ENCODE measurements around the gene MSH3. TPM values are rescaled to one million over a fixed set of nuclear protein-coding genes. Genes with fewer than 3 reads are reported as not detected.
A peak's percentile ranks its signal among the peaks of the same experiment; 100 is the strongest.
"Not testable (repeated sequence)": the region's sequence is repeated elsewhere in the genome, so short reads cannot be mapped to it uniquely, and the experiment has no call there.

Gene MSH3
- total and polyA plus RNA-seq, 5 donors from 2014 or later = 11.2 to 17.3 (median 13.3) TPM

DNA sequence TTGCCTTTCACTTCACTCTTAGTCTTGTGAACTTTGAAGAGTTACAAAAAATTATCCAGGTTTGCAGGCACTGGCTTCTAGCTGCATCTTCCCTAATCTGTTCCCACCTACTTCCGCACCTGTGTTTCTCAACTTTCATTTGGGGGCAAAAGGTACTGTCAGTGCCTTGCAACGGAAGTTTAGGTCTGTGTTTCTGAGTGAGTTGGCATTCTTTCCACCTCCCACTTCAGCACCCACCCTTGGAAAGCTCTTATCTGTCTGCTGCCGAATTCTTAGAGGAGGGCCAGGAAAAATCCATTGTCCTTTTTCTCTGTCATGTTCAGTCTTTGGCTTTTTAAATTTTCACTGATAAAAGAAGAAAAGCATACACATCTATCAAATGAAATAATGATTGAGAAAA, 216.0 kb downstream of the MSH3 start:
- DNase-seq (no peak), ATAC-seq (ENCODE audit: low read depth in 2 of 2) (no peak)
- Mint-ChIP-seq H3K9me3 (peaks cover 0 to 4% (median 0%) of the 10 kb centered on the region in 7 donors), H3K27me3 (no peaks in the 10 kb centered on the region), H3K27ac (no peak overlapping the region), H3K36me3 (peaks cover 60% of the 10 kb centered on the region), H3K4me1 (peaks cover 0 to 8% (median under 1%) of the 10 kb centered on the region in 4 donors), H3K4me3 (no peak overlapping the region)
- Histone ChIP-seq H3K27ac (ENCODE audit: insufficient read depth, low read length, poor library complexity, severe bottlenecking) (no peak overlapping the region), H3K27me3 (ENCODE audit: control insufficient read depth, insufficient read depth, low read length) (no peaks in the 10 kb centered on the region), H3K9me3 (ENCODE audit: control insufficient read depth in 2 of 2, low read length in 2 of 2) (no peaks in the 10 kb centered on the region), H3K4me3 (ENCODE audit: low read depth, low read length) (no peak overlapping the region), H3K36me3 (ENCODE audit: control insufficient read depth, insufficient read depth, low read length) (peaks cover 28% of the 10 kb centered on the region), H3K4me1 (ENCODE audit: control insufficient read depth, insufficient read depth, low read length, poor library complexity, severe bottlenecking) (no peaks in the 10 kb centered on the region)

DNA sequence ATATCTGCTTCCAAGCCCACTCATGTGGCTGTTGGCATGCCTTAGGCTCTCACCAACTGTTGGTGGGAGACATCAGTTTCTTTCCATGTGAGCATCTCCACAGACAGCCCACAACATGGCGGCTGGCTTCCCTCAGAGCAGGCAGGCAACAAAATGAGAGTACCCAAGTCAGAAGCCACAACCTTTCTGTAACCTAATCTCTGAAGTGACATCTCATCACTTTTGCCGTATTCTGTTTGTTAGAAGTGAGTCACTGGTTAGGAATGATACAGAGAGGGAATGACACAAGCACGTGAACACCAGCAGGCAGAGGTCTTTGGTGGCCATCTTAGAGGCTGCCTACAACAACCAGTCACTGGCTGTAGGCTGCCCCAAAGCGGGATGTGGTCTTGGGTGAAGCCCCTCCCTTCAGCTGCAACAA, 217.1 kb downstream of the MSH3 start:
- Histone ChIP-seq H3K4me1 (ENCODE audit: control insufficient read depth, insufficient read depth, low read length, poor library complexity, severe bottlenecking) (no peaks in the 10 kb centered on the region), H3K27ac (ENCODE audit: insufficient read depth, low read length, poor library complexity, severe bottlenecking) (no peak overlapping the region)
- ATAC-seq (ENCODE audit: low read depth in 2 of 2) = no peak

DNA sequence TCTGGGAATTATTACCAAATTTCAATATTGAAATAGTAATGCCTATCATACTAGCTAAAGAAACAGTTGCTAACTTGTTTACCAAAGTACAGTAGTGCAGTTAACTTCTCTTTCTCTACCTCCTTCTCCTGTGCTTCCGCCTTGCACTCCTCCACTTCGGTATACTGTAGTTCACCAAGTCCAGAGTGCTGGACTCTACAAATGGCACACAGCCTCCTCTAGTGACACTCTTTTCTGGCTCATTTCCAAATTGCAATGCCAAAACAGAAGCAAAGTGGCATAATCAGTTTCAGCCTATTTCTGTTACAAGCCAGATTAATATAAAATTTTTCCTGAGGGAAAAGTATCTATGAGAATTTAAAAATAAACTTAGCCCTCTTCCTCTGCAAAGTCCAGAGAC, 219.7 kb downstream of the MSH3 start:
- Histone ChIP-seq H3K27ac (ENCODE audit: insufficient read depth, low read length, poor library complexity, severe bottlenecking) (no peak overlapping the region), H3K36me3 (ENCODE audit: control insufficient read depth, insufficient read depth, low read length) (peaks cover 38% of the 10 kb centered on the region)

More for the DNA sequence above, 217.1 kb downstream of the MSH3 start:
- H3K9me3 Mint-ChIP-seq = peaks cover 0 to under 1% (median 0%) of the 10 kb centered on the region in 7 donors
- Histone ChIP-seq H3K9me3 (ENCODE audit: control insufficient read depth in 2 of 2, low read length in 2 of 2) (no peaks in the 10 kb centered on the region), H3K4me3 (ENCODE audit: low read depth, low read length) (no peak overlapping the region), H3K27me3 (ENCODE audit: control insufficient read depth, insufficient read depth, low read length) (no peaks in the 10 kb centered on the region), H3K36me3 (ENCODE audit: control insufficient read depth, insufficient read depth, low read length) (peaks cover 29% of the 10 kb centered on the region)
- H3K4me3 Mint-ChIP-seq = no peak overlapping the region
- DNase-seq = no peak
- H3K27me3 Mint-ChIP-seq = no peaks in the 10 kb centered on the region
- peaks cover 54% of the 10 kb centered on the region for H3K36me3 Mint-ChIP-seq
- H3K27ac Mint-ChIP-seq = peak overlapping the region in 1 of 3 donors; percentile 24
- peaks cover 0 to 5% (median 0%) of the 10 kb centered on the region in 4 donors for H3K4me1 Mint-ChIP-seq

DNA sequence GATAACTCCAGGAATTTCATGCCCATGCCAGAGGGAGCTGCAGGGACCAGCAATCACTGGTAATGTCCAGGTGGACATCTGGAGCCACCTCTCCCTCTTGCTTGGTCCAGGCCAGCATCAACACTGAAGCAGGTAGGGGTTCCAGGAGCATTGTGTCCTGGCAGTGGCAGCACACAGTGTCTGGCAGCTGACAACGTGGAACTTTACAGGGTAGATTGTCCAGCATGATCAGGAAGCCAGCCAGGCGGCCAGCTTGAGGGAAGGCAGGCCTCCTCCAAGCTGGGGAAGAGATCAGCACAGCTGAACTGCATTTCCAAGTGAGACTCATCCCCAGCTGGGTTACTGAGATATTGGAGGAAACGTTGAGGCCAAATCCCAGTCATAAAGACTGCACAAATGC, 223.1 kb downstream of the MSH3 start:
- H3K27ac Mint-ChIP-seq = peak overlapping the region in 1 of 3 donors; percentile 52

More for the DNA sequence above, 219.7 kb downstream of the MSH3 start:
- Histone ChIP-seq H3K4me3 (ENCODE audit: low read depth, low read length) (no peak overlapping the region), H3K4me1 (ENCODE audit: control insufficient read depth, insufficient read depth, low read length, poor library complexity, severe bottlenecking) (no peaks in the 10 kb centered on the region), H3K27me3 (ENCODE audit: control insufficient read depth, insufficient read depth, low read length) (no peaks in the 10 kb centered on the region), H3K9me3 (ENCODE audit: control insufficient read depth in 2 of 2, low read length in 2 of 2) (no peaks in the 10 kb centered on the region)
- no peaks in the 10 kb centered on the region for H3K9me3 Mint-ChIP-seq
- H3K27ac Mint-ChIP-seq = no peak overlapping the region
- ATAC-seq (ENCODE audit: low read depth in 2 of 2) (no peak), DNase-seq (no peak)
- H3K27me3 Mint-ChIP-seq = no peaks in the 10 kb centered on the region
- peaks cover 53% of the 10 kb centered on the region for H3K36me3 Mint-ChIP-seq
- no peak overlapping the region for H3K4me3 Mint-ChIP-seq
- no peaks in the 10 kb centered on the region for H3K4me1 Mint-ChIP-seq

GRCh38 chr5:80881726-80882125, 227.3 kb downstream of the MSH3 start:
- H3K4me3 Mint-ChIP-seq = no peak overlapping the region
- no peak overlapping the region for H3K27ac ChIP-seq (ENCODE audit: insufficient read depth, low read length, poor library complexity, severe bottlenecking)
- no peaks in the 10 kb centered on the region for H3K4me1 ChIP-seq (ENCODE audit: control insufficient read depth, insufficient read depth, low read length, poor library complexity, severe bottlenecking)

More for the DNA sequence above, 223.1 kb downstream of the MSH3 start:
- Histone ChIP-seq H3K4me1 (ENCODE audit: control insufficient read depth, insufficient read depth, low read length, poor library complexity, severe bottlenecking) (no peaks in the 10 kb centered on the region), H3K27me3 (ENCODE audit: control insufficient read depth, insufficient read depth, low read length) (no peaks in the 10 kb centered on the region), H3K36me3 (ENCODE audit: control insufficient read depth, insufficient read depth, low read length) (peaks cover 37% of the 10 kb centered on the region), H3K9me3 (ENCODE audit: control insufficient read depth in 2 of 2, low read length in 2 of 2) (no peaks in the 10 kb centered on the region), H3K27ac (ENCODE audit: insufficient read depth, low read length, poor library complexity, severe bottlenecking) (no peak overlapping the region), H3K4me3 (ENCODE audit: low read depth, low read length) (no peak overlapping the region)
- H3K27me3 Mint-ChIP-seq = no peaks in the 10 kb centered on the region
- no peaks in the 10 kb centered on the region for H3K9me3 Mint-ChIP-seq
- ATAC-seq (ENCODE audit: low read depth in 2 of 2) (no peak), DNase-seq (no peak)
- H3K4me3 Mint-ChIP-seq = no peak overlapping the region
- peaks cover 0 to 6% (median 0%) of the 10 kb centered on the region in 4 donors for H3K4me1 Mint-ChIP-seq
- H3K36me3 Mint-ChIP-seq = peaks cover 54% of the 10 kb centered on the region

DNA sequence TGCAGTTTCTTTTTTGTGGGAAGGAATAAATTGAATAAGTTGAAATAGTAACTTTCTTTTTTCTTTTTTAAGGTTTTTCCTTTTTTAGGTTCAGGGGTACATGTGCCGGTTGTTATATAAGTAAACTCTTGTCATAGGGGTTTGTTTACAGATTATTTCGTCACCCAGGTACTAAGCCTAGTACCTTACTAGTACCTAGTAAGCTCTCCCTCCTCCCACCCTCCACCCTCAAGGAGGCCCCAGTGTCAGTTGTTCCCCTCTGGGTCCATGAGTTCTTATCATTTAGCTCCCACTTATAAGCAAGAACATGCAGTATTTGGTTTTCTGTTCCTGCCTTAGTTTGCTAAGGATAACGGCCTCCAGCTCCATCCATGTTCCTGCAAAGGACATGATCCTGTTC, 228.9 kb downstream of the MSH3 start:
- H3K4me3 ChIP-seq (ENCODE audit: low read depth, low read length); DNase-seq; H3K27me3 Mint-ChIP-seq; H3K36me3 ChIP-seq (ENCODE audit: control insufficient read depth, insufficient read depth, low read length); H3K9me3 ChIP-seq (ENCODE audit: control insufficient read depth in 2 of 2, low read length in 2 of 2); H3K27ac ChIP-seq (ENCODE audit: insufficient read depth, low read length, poor library complexity, severe bottlenecking); H3K9me3 Mint-ChIP-seq; H3K27me3 ChIP-seq (ENCODE audit: control insufficient read depth, insufficient read depth, low read length); H3K4me1 ChIP-seq (ENCODE audit: control insufficient read depth, insufficient read depth, low read length, poor library complexity, severe bottlenecking); ATAC-seq (ENCODE audit: low read depth in 2 of 2); H3K4me3 Mint-ChIP-seq: not testable (repeated sequence)
- Mint-ChIP-seq H3K27ac (peak overlapping the region in 1 of 3 donors; percentile 16), H3K36me3 (peaks cover 28% of the 10 kb centered on the region), H3K4me1 (peaks cover 0 to 11% (median 7%) of the 10 kb centered on the region in 4 donors)

More at GRCh38 chr5:80881726-80882125, 227.3 kb downstream of the MSH3 start:
- H3K36me3 Mint-ChIP-seq = peaks cover 36% of the 10 kb centered on the region
- Histone ChIP-seq H3K9me3 (ENCODE audit: control insufficient read depth in 2 of 2, low read length in 2 of 2) (no peaks in the 10 kb centered on the region), H3K27me3 (ENCODE audit: control insufficient read depth, insufficient read depth, low read length) (no peaks in the 10 kb centered on the region), H3K36me3 (ENCODE audit: control insufficient read depth, insufficient read depth, low read length) (peaks cover 15% of the 10 kb centered on the region), H3K4me3 (ENCODE audit: low read depth, low read length) (no peak overlapping the region)
- peaks cover 0 to 9% (median 7%) of the 10 kb centered on the region in 4 donors for H3K4me1 Mint-ChIP-seq
- no peak for DNase-seq
- ATAC-seq (ENCODE audit: low read depth in 2 of 2) = no peak
- H3K27me3 Mint-ChIP-seq = no peaks in the 10 kb centered on the region
- H3K27ac Mint-ChIP-seq = peak overlapping the region in 1 of 3 donors; percentile 3
- H3K9me3 Mint-ChIP-seq = peaks cover 0 to 2% (median 0%) of the 10 kb centered on the region in 7 donors

DNA sequence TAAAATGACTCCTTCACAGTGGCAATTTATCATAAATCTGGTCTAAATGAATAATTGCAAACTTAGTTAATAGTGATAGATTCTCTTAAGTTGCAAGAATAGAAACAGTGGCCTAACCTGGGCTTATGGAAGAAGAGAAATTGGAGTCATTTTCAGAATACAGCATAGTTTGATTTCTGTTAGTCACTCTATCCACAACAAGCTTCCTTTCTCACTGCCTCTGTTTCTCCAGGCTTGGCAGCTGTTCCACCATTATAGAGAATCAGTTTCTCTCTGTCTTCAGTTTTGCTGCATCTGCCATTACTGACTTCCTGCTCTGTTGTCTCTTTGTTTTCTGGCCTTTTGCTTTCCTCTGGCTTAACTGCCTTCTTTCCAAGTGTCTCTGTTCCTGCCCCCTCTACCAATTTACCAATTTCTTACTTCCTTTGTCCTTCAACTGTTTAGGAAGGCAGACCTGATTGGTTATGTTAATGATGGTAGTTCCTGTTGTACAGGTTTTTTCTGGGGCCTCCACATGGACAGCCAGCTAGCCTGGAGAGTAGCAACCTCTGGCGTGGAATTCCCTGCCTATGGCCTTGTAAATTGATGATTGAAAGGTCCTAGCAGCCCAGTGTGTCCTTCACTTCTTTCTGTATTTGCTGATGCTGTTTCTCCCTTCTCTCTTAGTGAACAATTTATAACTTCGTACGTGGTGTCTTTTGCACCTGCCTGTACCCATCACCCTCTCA, 229.8 kb downstream of the MSH3 start:
- Histone ChIP-seq H3K36me3 (ENCODE audit: control insufficient read depth, insufficient read depth, low read length) (peaks cover 2% of the 10 kb centered on the region), H3K27me3 (ENCODE audit: control insufficient read depth, insufficient read depth, low read length) (no peaks in the 10 kb centered on the region), H3K4me3 (ENCODE audit: low read depth, low read length) (no peak overlapping the region), H3K9me3 (ENCODE audit: control insufficient read depth in 2 of 2, low read length in 2 of 2) (no peaks in the 10 kb centered on the region), H3K27ac (ENCODE audit: insufficient read depth, low read length, poor library complexity, severe bottlenecking) (no peak overlapping the region), H3K4me1 (ENCODE audit: control insufficient read depth, insufficient read depth, low read length, poor library complexity, severe bottlenecking) (no peaks in the 10 kb centered on the region)
- H3K27ac Mint-ChIP-seq = peak overlapping the region in 2 of 3 donors; percentile 18 to 75
- peaks cover 27% of the 10 kb centered on the region for H3K36me3 Mint-ChIP-seq
- peaks cover 0 to 2% (median 0%) of the 10 kb centered on the region in 7 donors for H3K9me3 Mint-ChIP-seq
- H3K4me3 Mint-ChIP-seq = no peak overlapping the region
- no peaks in the 10 kb centered on the region for H3K27me3 Mint-ChIP-seq
- no peak for ATAC-seq (ENCODE audit: low read depth in 2 of 2)
- DNase-seq = no peak
- H3K4me1 Mint-ChIP-seq = peaks cover 0 to 11% (median 7%) of the 10 kb centered on the region in 4 donors

DNA sequence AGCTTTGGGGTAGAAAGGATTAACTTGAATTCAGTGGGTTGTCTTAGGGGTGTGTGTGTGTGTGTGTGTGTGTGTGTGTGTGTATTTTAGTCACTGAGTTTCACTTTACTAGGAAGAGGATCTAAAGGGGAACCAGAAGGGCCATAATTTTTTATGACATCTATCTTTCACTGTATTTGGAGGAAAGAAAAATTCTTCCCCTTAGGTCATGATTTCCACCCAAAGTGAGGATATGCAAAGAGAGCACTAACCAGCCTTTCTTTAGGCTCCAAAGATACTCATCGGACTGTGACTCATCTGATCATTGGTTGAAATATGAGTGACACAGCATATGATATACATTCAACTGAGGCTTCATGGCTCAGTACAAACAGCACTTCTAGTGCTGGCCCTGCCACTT, 230.5 kb downstream of the MSH3 start:
- Mint-ChIP-seq H3K27me3 (no peaks in the 10 kb centered on the region), H3K4me1 (peaks cover 0 to 9% (median 7%) of the 10 kb centered on the region in 4 donors), H3K9me3 (peaks cover 0 to 2% (median 0%) of the 10 kb centered on the region in 7 donors), H3K4me3 (no peak overlapping the region), H3K27ac (peak overlapping the region in 1 of 3 donors; percentile 55), H3K36me3 (peaks cover 26% of the 10 kb centered on the region)
- ATAC-seq (ENCODE audit: low read depth in 2 of 2) (no peak), DNase-seq (no peak)
- Histone ChIP-seq H3K4me3 (ENCODE audit: low read depth, low read length) (no peak overlapping the region), H3K36me3 (ENCODE audit: control insufficient read depth, insufficient read depth, low read length) (peaks cover 2% of the 10 kb centered on the region), H3K9me3 (ENCODE audit: control insufficient read depth in 2 of 2, low read length in 2 of 2) (no peaks in the 10 kb centered on the region), H3K27me3 (ENCODE audit: control insufficient read depth, insufficient read depth, low read length) (no peaks in the 10 kb centered on the region), H3K27ac (ENCODE audit: insufficient read depth, low read length, poor library complexity, severe bottlenecking) (no peak overlapping the region), H3K4me1 (ENCODE audit: control insufficient read depth, insufficient read depth, low read length, poor library complexity, severe bottlenecking) (no peaks in the 10 kb centered on the region)
